Right atrium auricular region (tissue), 2 donors: ENCODE measurements around the gene CALHM4. TPM values are rescaled to one million over a fixed set of nuclear protein-coding genes. Genes with fewer than 3 reads are reported as not detected.

Experiments used
- DNase-seq: peaks from one replicate; pipeline ENCODE4 v3.0.0-alpha.2; 2019; ENCODE audit warnings: low spot score
- H3K27ac ChIP-seq, 2 donors: fragments of 200-600 bp; sonication (generic); 1 replicate in 1 of 2; 2 replicates in 1 of 2; pipeline ENCODE4 v1.5.1; 2016 to 2019
- H3K27me3 ChIP-seq, 2 donors: fragments of 200-600 bp; sonication (generic); one replicate each; pipeline versions ENCODE4 v1.5.1 to v1.6.0; 2017 to 2019
- H3K36me3 ChIP-seq: fragments of 200-600 bp; sonication (generic); one replicate; pipeline ENCODE4 v1.5.1; 2016
- H3K4me1 ChIP-seq, 2 donors: fragments of 200-600 bp; sonication (generic); one replicate each; pipeline versions ENCODE4 v1.5.1 to v1.6.0; 2017 to 2019
- H3K4me3 ChIP-seq, 2 donors: fragments of 200-600 bp; sonication (generic); 1 replicate in 1 of 2; 2 replicates in 1 of 2; pipeline ENCODE4 v1.5.1; 2017 to 2019; ENCODE audit warnings: mild to moderate bottlenecking in 1 of 2, moderate library complexity in 1 of 2
- H3K9me3 ChIP-seq, 2 donors: fragments of 200-600 bp; sonication (generic); one replicate each; pipeline ENCODE4 v1.5.1; 2019
- CTCF ChIP-seq, 2 donors: fragments of 200-600 bp; sonication (generic); IDR thresholded peaks; one replicate each; pipeline ENCODE4 v1.5.1; 2019; ENCODE audit warnings: antibody characterized with exemption in 2 of 2
- total RNA-seq, 2 donors: library from RNA; depleted of rRNA; stranded (reverse); fragments of >200 nt; gene quantifications; one replicate each; pipeline ENCODE4 v1.1.0, GENCODE V29; 2016

CALHM4 gene
- total RNA-seq, 2 donors from 2014 or later = not detected

- no peaks in the 10 kb centered on the region for H3K36me3 ChIP-seq
- no peaks in the 10 kb centered on the region for H3K9me3 ChIP-seq
- H3K27ac ChIP-seq = no peak overlapping the region
- DNase-seq = no peak
- no peaks in the 10 kb centered on the region for H3K27me3 ChIP-seq
- peaks cover 0 to 8% of the 10 kb centered on the region in 2 donors for H3K4me1 ChIP-seq
- H3K4me3 ChIP-seq = no peak overlapping the region
- no peak for TF ChIP-seq CTCF (IDR thresholded peaks at IDR 0.05)
Measured at GRCh38 chr6:116564311-116564710, 10.8 kb downstream of the CALHM4 start.

- H3K9me3 ChIP-seq = no peaks in the 10 kb centered on the region
- H3K27me3 ChIP-seq = no peaks in the 10 kb centered on the region
- H3K27ac ChIP-seq = no peak overlapping the region
- no peaks in the 10 kb centered on the region for H3K36me3 ChIP-seq
- TF ChIP-seq CTCF (IDR thresholded peaks at IDR 0.05) = no peak
- DNase-seq = no peak
- H3K4me3 ChIP-seq = peak overlapping the region; percentile 10 to 38
- peaks cover 0 to 14% of the 10 kb centered on the region in 2 donors for H3K4me1 ChIP-seq
Measured at GRCh38 chr6:116564921-116565872, 11.6 kb downstream of the CALHM4 start.

GRCh38 chr6:116568111-116568510 lies 14.6 kb downstream of the CALHM4 start:
- no peak for TF ChIP-seq CTCF (IDR thresholded peaks at IDR 0.05)
- Histone ChIP-seq H3K27me3 (no peaks in the 10 kb centered on the region), H3K9me3 (no peaks in the 10 kb centered on the region), H3K36me3 (no peaks in the 10 kb centered on the region), H3K27ac (no peak overlapping the region), H3K4me1 (peaks cover 0 to 23% of the 10 kb centered on the region in 2 donors), H3K4me3 (no peak overlapping the region)
- no peak for DNase-seq

- H3K4me3 ChIP-seq = no peak overlapping the region
- no peaks in the 10 kb centered on the region for H3K27me3 ChIP-seq
- no peak for DNase-seq
- H3K9me3 ChIP-seq = no peaks in the 10 kb centered on the region
- no peaks in the 10 kb centered on the region for H3K36me3 ChIP-seq
- H3K4me1 ChIP-seq = peaks cover 0 to 33% of the 10 kb centered on the region in 2 donors
- no peak for TF ChIP-seq CTCF (IDR thresholded peaks at IDR 0.05)
- H3K27ac ChIP-seq = no peak overlapping the region
Measured at GRCh38 chr6:116568821-116569755, 15.5 kb downstream of the CALHM4 start.

GRCh38 chr6:116570856-116571682 lies 17.5 kb downstream of the CALHM4 start, which contains the start of gene RWDD1:
TSS of gene RWDD1 (plus strand) at chr6:116571504. CDS start at chr6:116571583, 79 bp downstream.
- no peaks in the 10 kb centered on the region for H3K27me3 ChIP-seq
- H3K4me1 ChIP-seq = peaks cover 0 to 33% of the 10 kb centered on the region in 2 donors
- no peaks in the 10 kb centered on the region for H3K9me3 ChIP-seq
- TF ChIP-seq CTCF (IDR thresholded peaks at IDR 0.05) = peak in 1 of 2 donors; percentile 49
- H3K36me3 ChIP-seq = peaks cover 6% of the 10 kb centered on the region
- peak within 1 kb of the TSS; percentile 78 to 96 for H3K4me3 ChIP-seq
- H3K27ac ChIP-seq = peak within 1 kb of the TSS; percentile 91 to 94
- DNase-seq = peak; percentile 98
